NCI-H2227 (cell line): Measurements from ENCODE around the gene PLEK2.
"Not testable (repeated sequence)": the region's sequence is repeated elsewhere in the genome, so short reads cannot be mapped to it uniquely, and the experiment has no call there.

Experiments
- DNase-seq: peaks from one replicate; lab custom pipeline; 2025; ENCODE audit not compliant: unreplicated experiment; lab: John Stamatoyannopoulos, UW

The PLEK2 gene

GRCh38 chr14:67411820-67412421 is at the start of gene PLEK2:
Gene PLEK2 (minus strand): TSS chr14:67412165. CDS start chr14:67412059, 106 bp downstream.
- no peak for DNase-seq

GRCh38 chr14:67461341-67461985 is 49.5 kb upstream of the PLEK2 start:
- DNase-seq, result no peak

- DNase-seq, result no peak
These were observed 47.4 kb upstream of the PLEK2 start for GRCh38 chr14:67459336-67459735.

- DNase-seq, result peak; percentile 38
These were observed 45.8 kb upstream of the PLEK2 start for GRCh38 chr14:67457782-67458181.

GRCh38 chr14:67456732-67457131 is 44.8 kb upstream of the PLEK2 start:
- DNase-seq, result no peak

GRCh38 chr14:67453575-67454300 is 41.8 kb upstream of the PLEK2 start:
- DNase-seq, result no peak

GRCh38 chr14:67451667-67452066 is 39.7 kb upstream of the PLEK2 start:
- not testable (repeated sequence) for DNase-seq

GRCh38 chr14:67449096-67449495 is 37.1 kb upstream of the PLEK2 start:
- no peak for DNase-seq

- no peak for DNase-seq
These were observed 35.0 kb upstream of the PLEK2 start for GRCh38 chr14:67447033-67447381.

- no peak for DNase-seq
These were observed 34.5 kb upstream of the PLEK2 start for GRCh38 chr14:67446371-67447032.

- no peak for DNase-seq
These were observed 32.4 kb upstream of the PLEK2 start for GRCh38 chr14:67444395-67444794.

- DNase-seq, result no peak
These were observed 30.4 kb upstream of the PLEK2 start for GRCh38 chr14:67442139-67442906.

GRCh38 chr14:67441672-67442071 is 29.7 kb upstream of the PLEK2 start:
- no peak for DNase-seq

GRCh38 chr14:67441256-67441655 is 29.3 kb upstream of the PLEK2 start:
- no peak for DNase-seq

- no peak for DNase-seq
These were observed 28.5 kb upstream of the PLEK2 start for GRCh38 chr14:67440513-67440912.

GRCh38 chr14:67438969-67439368 is 27.0 kb upstream of the PLEK2 start:
- DNase-seq, result no peak

- DNase-seq, result no peak
These were observed 24.3 kb upstream of the PLEK2 start for GRCh38 chr14:67436006-67436866.

GRCh38 chr14:67435603-67436002 is 23.6 kb upstream of the PLEK2 start:
- no peak for DNase-seq

GRCh38 chr14:67432050-67432564 is 20.1 kb upstream of the PLEK2 start:
- DNase-seq, result no peak
